ENCODE results near the gene ZNF552.
"Not testable (repeated sequence)": the region's sequence is repeated elsewhere in the genome, so short reads cannot be mapped to it uniquely, and the experiment has no call there.

- TF ChIP-seq, protein P1, sequence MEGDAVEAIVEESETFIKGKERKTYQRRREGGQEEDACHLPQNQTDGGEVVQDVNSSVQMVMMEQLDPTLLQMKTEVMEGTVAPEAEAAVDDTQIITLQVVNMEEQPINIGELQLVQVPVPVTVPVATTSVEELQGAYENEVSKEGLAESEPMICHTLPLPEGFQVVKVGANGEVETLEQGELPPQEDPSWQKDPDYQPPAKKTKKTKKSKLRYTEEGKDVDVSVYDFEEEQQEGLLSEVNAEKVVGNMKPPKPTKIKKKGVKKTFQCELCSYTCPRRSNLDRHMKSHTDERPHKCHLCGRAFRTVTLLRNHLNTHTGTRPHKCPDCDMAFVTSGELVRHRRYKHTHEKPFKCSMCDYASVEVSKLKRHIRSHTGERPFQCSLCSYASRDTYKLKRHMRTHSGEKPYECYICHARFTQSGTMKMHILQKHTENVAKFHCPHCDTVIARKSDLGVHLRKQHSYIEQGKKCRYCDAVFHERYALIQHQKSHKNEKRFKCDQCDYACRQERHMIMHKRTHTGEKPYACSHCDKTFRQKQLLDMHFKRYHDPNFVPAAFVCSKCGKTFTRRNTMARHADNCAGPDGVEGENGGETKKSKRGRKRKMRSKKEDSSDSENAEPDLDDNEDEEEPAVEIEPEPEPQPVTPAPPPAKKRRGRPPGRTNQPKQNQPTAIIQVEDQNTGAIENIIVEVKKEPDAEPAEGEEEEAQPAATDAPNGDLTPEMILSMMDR (IDR thresholded peaks at IDR 0.05): not testable (repeated sequence)
- TF ChIP-seq POLR2A (IDR thresholded peaks at IDR 0.05): not testable (repeated sequence)
These were observed 8.4 kb upstream of the ZNF552 start for GRCh38 chr19:57823155-57823554.
